ENCODE data around the gene ICOSLG.
A peak's percentile ranks its signal among the peaks of the same experiment; 100 is the strongest.
"Not testable (repeated sequence)": the region's sequence is repeated elsewhere in the genome, so short reads cannot be mapped to it uniquely, and the experiment has no call there.

The ICOSLG gene

GRCh38 chr21:44207860-44208646 is 32.7 kb downstream of the ICOSLG start:
- peak; percentile 99 for ATAC-seq

- not testable (repeated sequence) for ATAC-seq
Observed at GRCh38 chr21:44206698-44207676, 33.8 kb downstream of the ICOSLG start.

- not testable (repeated sequence) for ATAC-seq
Observed at GRCh38 chr21:44206187-44206586, 34.6 kb downstream of the ICOSLG start.

GRCh38 chr21:44202590-44203299 is 38.0 kb downstream of the ICOSLG start:
- ATAC-seq: not testable (repeated sequence)

GRCh38 chr21:44199997-44200396 is 40.7 kb downstream of the ICOSLG start:
- ATAC-seq: not testable (repeated sequence)

- TF ChIP-seq CSDC2 (CRISPR knock-in tag; IDR thresholded peaks at IDR 0.05) (no peak), BACH2 (CRISPR knock-in tag; IDR thresholded peaks at IDR 0.05; ENCODE audit: borderline replicate concordance) (no peak), TSHZ2 (CRISPR knock-in tag; IDR thresholded peaks at IDR 0.05) (no peak), ARNTL (CRISPR knock-in tag; IDR thresholded peaks at IDR 0.05; ENCODE audit: borderline replicate concordance, low read depth) (no peak), OSR1 (CRISPR knock-in tag; IDR thresholded peaks at IDR 0.05) (no peak)
- no peak for ATAC-seq
Observed at GRCh38 chr21:44199448-44199847, 41.3 kb downstream of the ICOSLG start.

- not testable (repeated sequence) for ATAC-seq
Observed at GRCh38 chr21:44197156-44197516, 43.6 kb downstream of the ICOSLG start.

- ATAC-seq: not testable (repeated sequence)
Observed at GRCh38 chr21:44196212-44197155, 44.3 kb downstream of the ICOSLG start.

- not testable (repeated sequence) for ATAC-seq
Observed at GRCh38 chr21:44194888-44195287, 45.9 kb downstream of the ICOSLG start.

- ATAC-seq: not testable (repeated sequence)
Observed at GRCh38 chr21:44194451-44194850, 46.3 kb downstream of the ICOSLG start.

- peak; percentile 82 for ATAC-seq
Observed at GRCh38 chr21:44193108-44193507, 47.6 kb downstream of the ICOSLG start.

- peak; percentile 73 for ATAC-seq
Observed at GRCh38 chr21:44190349-44191271, 50.1 kb downstream of the ICOSLG start.

GRCh38 chr21:44184862-44185261 is 55.9 kb downstream of the ICOSLG start:
- peak; percentile 49; the same call in 2 of the 3 replicates for ATAC-seq

- not testable (repeated sequence) for ATAC-seq
Observed at GRCh38 chr21:44182202-44182601, 58.5 kb downstream of the ICOSLG start.

- not testable (repeated sequence) for ATAC-seq
Observed at GRCh38 chr21:44181506-44181905, 59.2 kb downstream of the ICOSLG start.

- ATAC-seq: not testable (repeated sequence)
Observed at GRCh38 chr21:44176127-44176526, 64.6 kb downstream of the ICOSLG start.
